Hematopoietic multipotent progenitor cell treated with erythropoietin and hydrocortisone succinate and interleukin-3 and kit ligand, for 8 days (in vitro differentiated cells): ENCODE data around the gene OOSP1.
A peak's percentile ranks its signal among the peaks of the same experiment; 100 is the strongest.
"Not testable (repeated sequence)": the region's sequence is repeated elsewhere in the genome, so short reads cannot be mapped to it uniquely, and the experiment has no call there.

Experiments used
- DNase-seq: peaks from one replicate; pipeline ENCODE4 v3.0.0-alpha.2; 2015

The OOSP1 gene

GRCh38 chr11:59938132-59938531, at the start of gene OOSP1:
Gene OOSP1, plus strand, starts transcription at chr11:59938432. Its CDS starts 23 bp downstream, at chr11:59938455.
- DNase-seq: no peak

GRCh38 chr11:59891781-59892181, 46.5 kb upstream of the OOSP1 start:
- no peak for DNase-seq

- DNase-seq: no peak
Measured at GRCh38 chr11:59894616-59895015, 43.6 kb upstream of the OOSP1 start.

GRCh38 chr11:59898046-59898445, 40.2 kb upstream of the OOSP1 start:
- no peak for DNase-seq

GRCh38 chr11:59898650-59899049, 39.6 kb upstream of the OOSP1 start:
- DNase-seq: no peak

GRCh38 chr11:59899532-59899931, 38.7 kb upstream of the OOSP1 start:
- DNase-seq: no peak

GRCh38 chr11:59900366-59901126, 37.7 kb upstream of the OOSP1 start:
- no peak for DNase-seq

GRCh38 chr11:59901306-59901705, 36.9 kb upstream of the OOSP1 start:
- DNase-seq: no peak

GRCh38 chr11:59903569-59903968, 34.7 kb upstream of the OOSP1 start:
- DNase-seq: not testable (repeated sequence)

GRCh38 chr11:59918480-59918879, 19.8 kb upstream of the OOSP1 start:
- DNase-seq: no peak

GRCh38 chr11:59918987-59919589, 19.1 kb upstream of the OOSP1 start:
- peak; percentile 72 for DNase-seq

GRCh38 chr11:59923813-59924212, 14.4 kb upstream of the OOSP1 start:
- DNase-seq: no peak

- no peak for DNase-seq
Measured at GRCh38 chr11:59931688-59932087, 6.5 kb upstream of the OOSP1 start.

GRCh38 chr11:59938718-59939117, 486 bp downstream of the OOSP1 start:
- DNase-seq: no peak

GRCh38 chr11:59939482-59939881, 1.2 kb downstream of the OOSP1 start:
- DNase-seq: no peak

- DNase-seq: no peak
Measured at GRCh38 chr11:59941091-59941490, 2.9 kb downstream of the OOSP1 start.

GRCh38 chr11:59943997-59944714, 5.9 kb downstream of the OOSP1 start:
- DNase-seq: no peak

- DNase-seq: no peak
Measured at GRCh38 chr11:59944720-59945119, 6.5 kb downstream of the OOSP1 start.

GRCh38 chr11:59953463-59954218, 15.4 kb downstream of the OOSP1 start:
- DNase-seq: no peak

- no peak for DNase-seq
Measured at GRCh38 chr11:59954219-59954847, 16.1 kb downstream of the OOSP1 start.

GRCh38 chr11:59957094-59957493, 18.9 kb downstream of the OOSP1 start:
- DNase-seq: peak; percentile 20

- DNase-seq: peak; percentile 87
Measured at GRCh38 chr11:59960502-59961381, 22.5 kb downstream of the OOSP1 start.
